Activated CD4-positive, alpha-beta T cell treated with anti-CD3 and anti-CD28 coated beads for 1 hour (primary cell): Measurements from ENCODE around the gene AIPL1.

Experiments used
- DNase-seq: peaks from one replicate; pipeline ENCODE4 v3.0.0-alpha.2; 2020

Gene AIPL1

GRCh38 chr17:6465206-6466003, 30.5 kb upstream of the AIPL1 start:
- DNase-seq, result no peak

- no peak for DNase-seq
Measured at GRCh38 chr17:6464446-6465041, 29.6 kb upstream of the AIPL1 start.

- no peak for DNase-seq
Measured at GRCh38 chr17:6463616-6464445, 28.9 kb upstream of the AIPL1 start.

GRCh38 chr17:6462692-6463091, 27.8 kb upstream of the AIPL1 start:
- no peak for DNase-seq

- DNase-seq, result no peak
Measured at GRCh38 chr17:6461792-6462524, 27.0 kb upstream of the AIPL1 start.

- DNase-seq, result no peak
Measured at GRCh38 chr17:6461246-6461645, 26.3 kb upstream of the AIPL1 start.

GRCh38 chr17:6460531-6461161, 25.7 kb upstream of the AIPL1 start:
- DNase-seq, result no peak

- no peak for DNase-seq
Measured at GRCh38 chr17:6458460-6458950, 23.6 kb upstream of the AIPL1 start.

GRCh38 chr17:6457688-6458459, 23.0 kb upstream of the AIPL1 start:
- DNase-seq, result no peak

- no peak for DNase-seq
Measured at GRCh38 chr17:6456914-6457687, 22.2 kb upstream of the AIPL1 start.

DNA sequence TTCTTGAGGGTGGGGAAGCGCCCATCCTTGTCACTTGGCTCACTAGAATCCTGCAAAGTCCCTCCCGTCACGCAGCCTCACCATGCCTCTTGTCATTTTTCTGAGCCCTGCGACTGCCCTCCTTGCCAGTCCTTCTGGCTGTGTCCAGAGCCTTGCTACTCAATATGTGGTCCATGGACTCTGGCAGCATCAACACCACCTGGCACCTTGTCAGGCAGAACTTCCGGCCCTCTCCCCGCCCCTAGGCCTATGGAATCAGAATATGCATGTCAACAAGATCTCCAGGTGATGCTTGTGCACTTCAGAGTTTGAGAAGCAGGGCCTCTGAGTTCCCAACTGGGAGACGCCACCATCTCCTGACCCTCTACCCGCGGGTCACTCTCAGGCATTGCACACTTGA, 21.4 kb upstream of the AIPL1 start:
- DNase-seq, result no peak

DNA sequence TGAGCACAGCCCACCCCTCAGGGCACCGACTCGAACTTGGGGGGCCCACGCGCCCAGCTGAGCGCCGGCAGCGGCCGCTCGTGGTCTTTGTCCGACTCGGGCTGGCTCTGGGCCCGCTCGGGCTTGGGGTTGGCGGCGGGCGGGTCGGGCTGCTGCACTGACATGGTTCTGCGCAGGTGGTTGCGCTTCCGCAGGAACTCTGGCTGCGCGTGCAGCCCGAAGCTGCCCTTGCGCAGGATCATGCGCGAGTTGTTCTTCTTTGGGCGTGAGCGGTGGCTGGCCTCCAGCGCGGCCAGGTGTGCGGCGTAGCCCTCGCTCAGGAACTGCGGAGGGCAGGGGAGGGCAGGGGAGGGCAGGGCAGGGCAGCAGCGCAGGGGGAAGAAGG, 20.4 kb upstream of the AIPL1 start:
- DNase-seq, result peak; percentile 22

GRCh38 chr17:6454495-6455320, 19.8 kb upstream of the AIPL1 start:
- no peak for DNase-seq

DNA sequence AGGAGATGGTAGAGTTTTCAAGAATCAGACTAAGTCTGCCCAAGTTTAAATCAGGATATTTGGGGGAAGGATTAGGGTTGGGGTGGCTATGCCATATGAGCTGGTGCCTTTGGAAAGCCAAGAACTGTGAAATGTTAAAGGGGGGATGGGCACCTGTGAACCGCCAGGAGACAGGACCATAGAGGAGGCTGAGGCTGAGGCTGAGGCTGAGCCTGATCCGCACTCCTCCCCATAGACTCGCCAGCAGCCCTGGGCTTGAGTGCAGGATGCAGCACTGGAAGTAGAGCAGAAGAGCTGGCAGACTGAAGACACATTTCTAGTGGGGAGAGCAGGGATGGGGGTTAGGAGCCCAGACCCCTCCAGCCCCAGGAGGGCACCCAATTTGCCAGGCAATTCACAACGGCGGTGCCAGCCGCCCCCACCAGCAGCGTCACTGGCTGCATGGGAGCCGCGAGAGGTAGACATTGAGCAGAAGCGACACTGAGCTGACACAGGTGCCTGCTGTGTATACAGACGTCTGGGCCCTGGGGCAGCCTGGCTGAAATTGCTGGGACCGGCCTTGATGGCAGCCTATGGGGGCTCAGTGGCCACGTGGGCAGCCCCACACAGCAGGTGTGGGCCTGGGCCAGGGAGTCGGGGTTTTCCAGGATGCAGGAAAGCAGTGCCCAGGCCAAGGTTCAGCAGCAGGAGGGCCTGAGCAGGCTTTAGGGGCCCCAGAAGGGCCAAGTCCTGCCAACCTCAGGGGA, 18.5 kb upstream of the AIPL1 start:
- DNase-seq, result no peak

- DNase-seq, result no peak
Measured at GRCh38 chr17:6452471-6453266, 17.7 kb upstream of the AIPL1 start.

GRCh38 chr17:6450926-6451832, 16.3 kb upstream of the AIPL1 start:
- DNase-seq, result no peak

DNA sequence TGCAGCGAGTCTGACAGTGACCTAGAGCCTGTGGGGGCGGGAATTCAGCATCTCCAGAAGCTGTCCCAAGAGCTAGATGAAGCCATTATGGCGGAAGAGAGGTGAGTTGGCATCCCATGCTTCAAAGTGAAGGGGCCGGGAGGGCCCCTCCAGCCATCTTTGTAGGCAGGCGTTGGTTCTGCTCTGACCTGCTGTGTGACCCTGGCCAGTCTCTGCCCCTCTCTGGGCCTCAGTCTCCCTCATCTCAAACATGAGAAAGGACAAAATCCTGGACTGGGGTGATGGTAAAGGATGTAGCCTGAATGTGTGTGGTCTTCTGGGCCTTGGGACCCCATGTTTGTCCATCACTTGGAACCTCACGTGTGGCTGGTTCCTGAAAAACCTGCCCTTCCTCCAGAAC, 14.4 kb upstream of the AIPL1 start:
- DNase-seq, result no peak
